Measurements from ENCODE around the gene FLVCR2.

Gene FLVCR2

GRCh38 chr14:75577729-75578101 lies 705 bp upstream of the FLVCR2 start:
- peak; percentile 96 for ATAC-seq
- no peak for TF ChIP-seq CREB5 (CRISPR knock-in tag; IDR thresholded peaks at IDR 0.05; ENCODE audit: low read depth)
- no peak for TF ChIP-seq PPARA (CRISPR knock-in tag; IDR thresholded peaks at IDR 0.05; ENCODE audit: borderline replicate concordance)
- TF ChIP-seq ZC3H10 (CRISPR knock-in tag; IDR thresholded peaks at IDR 0.05), result no peak
- TF ChIP-seq BACH2 (CRISPR knock-in tag; IDR thresholded peaks at IDR 0.05; ENCODE audit: borderline replicate concordance), result no peak
- TF ChIP-seq ESRRG (CRISPR knock-in tag; IDR thresholded peaks at IDR 0.05), result no peak
- no peak for TF ChIP-seq ARNTL (CRISPR knock-in tag; IDR thresholded peaks at IDR 0.05; ENCODE audit: borderline replicate concordance, low read depth)
- TF ChIP-seq GLIS3 (CRISPR knock-in tag; IDR thresholded peaks at IDR 0.05), result no peak
- TF ChIP-seq, protein P1, sequence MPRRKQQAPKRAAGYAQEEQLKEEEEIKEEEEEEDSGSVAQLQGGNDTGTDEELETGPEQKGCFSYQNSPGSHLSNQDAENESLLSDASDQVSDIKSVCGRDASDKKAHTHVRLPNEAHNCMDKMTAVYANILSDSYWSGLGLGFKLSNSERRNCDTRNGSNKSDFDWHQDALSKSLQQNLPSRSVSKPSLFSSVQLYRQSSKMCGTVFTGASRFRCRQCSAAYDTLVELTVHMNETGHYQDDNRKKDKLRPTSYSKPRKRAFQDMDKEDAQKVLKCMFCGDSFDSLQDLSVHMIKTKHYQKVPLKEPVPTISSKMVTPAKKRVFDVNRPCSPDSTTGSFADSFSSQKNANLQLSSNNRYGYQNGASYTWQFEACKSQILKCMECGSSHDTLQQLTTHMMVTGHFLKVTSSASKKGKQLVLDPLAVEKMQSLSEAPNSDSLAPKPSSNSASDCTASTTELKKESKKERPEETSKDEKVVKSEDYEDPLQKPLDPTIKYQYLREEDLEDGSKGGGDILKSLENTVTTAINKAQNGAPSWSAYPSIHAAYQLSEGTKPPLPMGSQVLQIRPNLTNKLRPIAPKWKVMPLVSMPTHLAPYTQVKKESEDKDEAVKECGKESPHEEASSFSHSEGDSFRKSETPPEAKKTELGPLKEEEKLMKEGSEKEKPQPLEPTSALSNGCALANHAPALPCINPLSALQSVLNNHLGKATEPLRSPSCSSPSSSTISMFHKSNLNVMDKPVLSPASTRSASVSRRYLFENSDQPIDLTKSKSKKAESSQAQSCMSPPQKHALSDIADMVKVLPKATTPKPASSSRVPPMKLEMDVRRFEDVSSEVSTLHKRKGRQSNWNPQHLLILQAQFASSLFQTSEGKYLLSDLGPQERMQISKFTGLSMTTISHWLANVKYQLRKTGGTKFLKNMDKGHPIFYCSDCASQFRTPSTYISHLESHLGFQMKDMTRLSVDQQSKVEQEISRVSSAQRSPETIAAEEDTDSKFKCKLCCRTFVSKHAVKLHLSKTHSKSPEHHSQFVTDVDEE (CRISPR knock-in tag; IDR thresholded peaks at IDR 0.05), result no peak
- TF ChIP-seq ISL1 (CRISPR knock-in tag; IDR thresholded peaks at IDR 0.05), result no peak
- TF ChIP-seq SNAI2 (CRISPR knock-in tag; IDR thresholded peaks at IDR 0.05), result no peak
- no peak for TF ChIP-seq PATZ1 (CRISPR knock-in tag; IDR thresholded peaks at IDR 0.05; ENCODE audit: borderline replicate concordance)
- no peak for TF ChIP-seq TCF4 (CRISPR knock-in tag; IDR thresholded peaks at IDR 0.05; ENCODE audit: borderline replicate concordance)

GRCh38 chr14:75578786-75579337 lies 442 bp downstream of the FLVCR2 start:
- ATAC-seq, result peak; percentile 46; the same call in 2 of the 3 replicates
- TF ChIP-seq ZNF8 (CRISPR knock-in tag; IDR thresholded peaks at IDR 0.05), result no peak

DNA sequence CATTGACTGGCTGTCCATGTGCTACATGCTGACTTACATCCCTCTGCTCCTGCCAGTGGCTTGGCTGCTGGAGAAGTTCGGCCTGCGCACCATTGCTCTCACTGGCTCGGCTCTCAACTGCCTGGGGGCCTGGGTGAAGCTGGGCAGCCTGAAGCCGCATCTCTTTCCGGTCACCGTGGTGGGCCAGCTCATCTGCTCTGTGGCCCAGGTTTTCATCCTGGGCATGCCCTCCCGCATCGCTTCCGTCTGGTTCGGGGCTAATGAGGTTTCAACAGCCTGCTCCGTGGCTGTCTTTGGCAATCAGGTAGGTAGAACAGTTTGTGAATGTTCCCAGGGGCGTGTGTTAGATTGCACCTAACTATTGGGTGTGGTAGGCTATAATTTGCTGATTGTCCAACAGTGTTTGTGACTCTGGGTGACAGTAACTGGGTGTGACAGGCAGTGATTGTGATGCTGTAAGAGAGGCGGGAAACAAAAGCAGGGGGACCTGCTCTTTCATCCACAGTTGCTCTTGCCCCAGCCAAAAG lies 981 bp downstream of the FLVCR2 start:
- ATAC-seq, result no peak
- no peak for TF ChIP-seq SNAI2 (CRISPR knock-in tag; IDR thresholded peaks at IDR 0.05)
- TF ChIP-seq OSR1 (CRISPR knock-in tag; IDR thresholded peaks at IDR 0.05), result no peak
- no peak for TF ChIP-seq PATZ1 (CRISPR knock-in tag; IDR thresholded peaks at IDR 0.05; ENCODE audit: borderline replicate concordance)

GRCh38 chr14:75579882-75580281 lies 1.5 kb downstream of the FLVCR2 start:
- no peak for ATAC-seq
- TF ChIP-seq CSDC2 (CRISPR knock-in tag; IDR thresholded peaks at IDR 0.05) (no peak), ZC3H10 (CRISPR knock-in tag; IDR thresholded peaks at IDR 0.05) (no peak), PPARA (CRISPR knock-in tag; IDR thresholded peaks at IDR 0.05; ENCODE audit: borderline replicate concordance) (no peak), GLIS3 (CRISPR knock-in tag; IDR thresholded peaks at IDR 0.05) (no peak), BACH2 (CRISPR knock-in tag; IDR thresholded peaks at IDR 0.05; ENCODE audit: borderline replicate concordance) (no peak), CREB5 (CRISPR knock-in tag; IDR thresholded peaks at IDR 0.05; ENCODE audit: low read depth) (no peak), ZNF8 (CRISPR knock-in tag; IDR thresholded peaks at IDR 0.05) (no peak), ISL1 (CRISPR knock-in tag; IDR thresholded peaks at IDR 0.05) (no peak), ZNF565 (CRISPR knock-in tag; conservative IDR thresholded peaks at IDR 0.05; ENCODE audit: low read depth) (no peak), TOX (CRISPR knock-in tag; IDR thresholded peaks at IDR 0.05; ENCODE audit: borderline replicate concordance) (no peak)
- TF ChIP-seq, protein P2, sequence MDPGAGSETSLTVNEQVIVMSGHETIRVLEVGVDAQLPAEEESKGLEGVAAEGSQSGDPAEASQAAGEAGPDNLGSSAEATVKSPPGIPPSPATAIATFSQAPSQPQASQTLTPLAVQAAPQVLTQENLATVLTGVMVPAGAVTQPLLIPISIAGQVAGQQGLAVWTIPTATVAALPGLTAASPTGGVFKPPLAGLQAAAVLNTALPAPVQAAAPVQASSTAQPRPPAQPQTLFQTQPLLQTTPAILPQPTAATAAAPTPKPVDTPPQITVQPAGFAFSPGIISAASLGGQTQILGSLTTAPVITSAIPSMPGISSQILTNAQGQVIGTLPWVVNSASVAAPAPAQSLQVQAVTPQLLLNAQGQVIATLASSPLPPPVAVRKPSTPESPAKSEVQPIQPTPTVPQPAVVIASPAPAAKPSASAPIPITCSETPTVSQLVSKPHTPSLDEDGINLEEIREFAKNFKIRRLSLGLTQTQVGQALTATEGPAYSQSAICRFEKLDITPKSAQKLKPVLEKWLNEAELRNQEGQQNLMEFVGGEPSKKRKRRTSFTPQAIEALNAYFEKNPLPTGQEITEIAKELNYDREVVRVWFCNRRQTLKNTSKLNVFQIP (CRISPR knock-in tag; IDR thresholded peaks at IDR 0.05; ENCODE audit: borderline replicate concordance, low read depth), result no peak
- TF ChIP-seq, protein P1 (CRISPR knock-in tag; IDR thresholded peaks at IDR 0.05), result no peak
- TF ChIP-seq, protein P3, sequence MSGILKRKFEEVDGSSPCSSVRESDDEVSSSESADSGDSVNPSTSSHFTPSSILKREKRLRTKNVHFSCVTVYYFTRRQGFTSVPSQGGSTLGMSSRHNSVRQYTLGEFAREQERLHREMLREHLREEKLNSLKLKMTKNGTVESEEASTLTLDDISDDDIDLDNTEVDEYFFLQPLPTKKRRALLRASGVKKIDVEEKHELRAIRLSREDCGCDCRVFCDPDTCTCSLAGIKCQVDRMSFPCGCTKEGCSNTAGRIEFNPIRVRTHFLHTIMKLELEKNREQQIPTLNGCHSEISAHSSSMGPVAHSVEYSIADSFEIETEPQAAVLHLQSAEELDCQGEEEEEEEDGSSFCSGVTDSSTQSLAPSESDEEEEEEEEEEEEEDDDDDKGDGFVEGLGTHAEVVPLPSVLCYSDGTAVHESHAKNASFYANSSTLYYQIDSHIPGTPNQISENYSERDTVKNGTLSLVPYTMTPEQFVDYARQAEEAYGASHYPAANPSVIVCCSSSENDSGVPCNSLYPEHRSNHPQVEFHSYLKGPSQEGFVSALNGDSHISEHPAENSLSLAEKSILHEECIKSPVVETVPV (CRISPR knock-in tag; IDR thresholded peaks at IDR 0.05), result no peak

Data from SK-N-SH treated with all-trans-retinoic acid at 6 μM for 48 hours (cell line).